ENCODE data around the gene PKNOX1. TPM values are rescaled to one million over a fixed set of nuclear protein-coding genes. Genes with fewer than 3 reads are reported as not detected.
"Not testable (repeated sequence)": the region's sequence is repeated elsewhere in the genome, so short reads cannot be mapped to it uniquely, and the experiment has no call there.

The PKNOX1 gene
- total RNA-seq, 2 experiments from 2014 or later, result 22.0 to 31.3 TPM

DNA sequence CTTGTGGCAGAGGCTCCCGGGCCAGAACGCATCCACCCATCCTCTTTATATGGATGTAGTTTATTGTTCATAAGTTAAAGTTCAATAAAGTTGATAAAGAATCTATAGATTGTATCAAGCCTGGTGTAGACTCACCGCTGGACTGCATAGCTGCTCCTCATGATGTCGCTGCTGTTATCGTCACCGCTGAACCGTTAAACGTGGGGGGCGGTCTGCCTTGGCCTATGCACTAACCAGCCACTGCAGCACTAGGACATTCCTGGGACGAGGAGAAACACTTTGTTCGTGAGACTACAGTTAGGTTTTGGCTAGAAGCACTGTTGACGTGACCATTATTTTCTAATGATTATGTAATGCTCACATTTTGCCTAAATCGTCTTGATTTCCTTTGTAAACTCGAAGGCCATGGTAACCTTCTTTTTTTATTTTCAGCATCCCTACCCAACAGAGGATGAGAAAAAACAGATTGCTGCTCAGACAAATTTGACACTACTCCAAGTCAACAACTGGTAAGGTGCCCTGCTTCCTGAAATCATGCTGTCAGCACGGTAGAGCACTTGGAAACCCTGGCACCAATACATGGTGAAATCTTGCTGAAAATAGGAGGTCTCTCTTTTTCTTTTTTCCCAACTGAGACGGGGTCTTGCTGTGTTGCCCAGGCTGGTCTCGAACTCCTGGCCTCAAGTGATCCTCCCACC is 50.2 kb downstream of the PKNOX1 start:
- DNase-seq (no peak), ATAC-seq (no peak)
- no peak overlapping the region for H3K4me3 Mint-ChIP-seq
- no peaks in the 10 kb centered on the region for H3K4me1 Mint-ChIP-seq
- CTCF ChIA-PET, result no interaction called here
- H3K27ac Mint-ChIP-seq, result no peak overlapping the region
- H3K9me3 Mint-ChIP-seq (ENCODE audit: low read depth), result no peaks in the 10 kb centered on the region
- peaks cover 11% of the 10 kb centered on the region for H3K36me3 Mint-ChIP-seq
- H3K27me3 Mint-ChIP-seq, result no peaks in the 10 kb centered on the region

GRCh38 chr21:43025636-43026180 is 51.3 kb downstream of the PKNOX1 start:
- Mint-ChIP-seq H3K36me3 (peaks cover 12% of the 10 kb centered on the region), H3K27ac (no peak overlapping the region), H3K4me3 (no peak overlapping the region), H3K27me3 (no peaks in the 10 kb centered on the region), H3K9me3 (ENCODE audit: low read depth) (no peaks in the 10 kb centered on the region), H3K4me1 (no peaks in the 10 kb centered on the region)
- CTCF ChIA-PET, result no interaction called here
- no peak for ATAC-seq
- no peak for DNase-seq

- H3K27ac Mint-ChIP-seq, result no peak overlapping the region
- DNase-seq, result no peak
- CTCF ChIA-PET, result no interaction called here
- H3K36me3 Mint-ChIP-seq, result peaks cover 14% of the 10 kb centered on the region
- no peak for ATAC-seq
- no peaks in the 10 kb centered on the region for H3K27me3 Mint-ChIP-seq
- H3K4me3 Mint-ChIP-seq, result no peak overlapping the region
- H3K4me1 Mint-ChIP-seq, result no peaks in the 10 kb centered on the region
- no peaks in the 10 kb centered on the region for H3K9me3 Mint-ChIP-seq (ENCODE audit: low read depth)
These were observed 53.7 kb downstream of the PKNOX1 start for GRCh38 chr21:43027846-43028731.

DNA sequence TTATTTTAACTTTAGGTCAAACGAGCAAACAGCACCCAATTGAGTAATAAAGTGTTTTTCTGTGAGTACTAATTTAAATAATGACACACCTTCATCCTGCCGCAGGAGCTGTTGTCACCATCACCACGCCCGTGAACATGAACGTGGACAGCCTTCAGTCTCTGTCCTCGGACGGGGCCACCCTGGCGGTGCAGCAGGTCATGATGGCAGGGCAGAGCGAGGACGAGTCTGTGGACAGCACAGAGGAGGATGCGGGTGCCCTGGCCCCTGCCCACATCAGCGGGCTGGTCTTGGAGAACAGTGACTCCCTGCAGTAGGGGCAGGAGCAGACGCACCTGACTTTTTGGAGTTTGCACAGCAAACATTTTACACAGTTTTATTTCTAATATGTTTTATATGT is 55.4 kb downstream of the PKNOX1 start:
- CTCF ChIA-PET, result no interaction called here
- DNase-seq, result no peak
- Mint-ChIP-seq H3K4me3 (no peak overlapping the region), H3K9me3 (ENCODE audit: low read depth) (no peaks in the 10 kb centered on the region), H3K27ac (no peak overlapping the region), H3K4me1 (no peaks in the 10 kb centered on the region), H3K36me3 (peaks cover 12% of the 10 kb centered on the region), H3K27me3 (no peaks in the 10 kb centered on the region)
- ATAC-seq, result no peak

DNA sequence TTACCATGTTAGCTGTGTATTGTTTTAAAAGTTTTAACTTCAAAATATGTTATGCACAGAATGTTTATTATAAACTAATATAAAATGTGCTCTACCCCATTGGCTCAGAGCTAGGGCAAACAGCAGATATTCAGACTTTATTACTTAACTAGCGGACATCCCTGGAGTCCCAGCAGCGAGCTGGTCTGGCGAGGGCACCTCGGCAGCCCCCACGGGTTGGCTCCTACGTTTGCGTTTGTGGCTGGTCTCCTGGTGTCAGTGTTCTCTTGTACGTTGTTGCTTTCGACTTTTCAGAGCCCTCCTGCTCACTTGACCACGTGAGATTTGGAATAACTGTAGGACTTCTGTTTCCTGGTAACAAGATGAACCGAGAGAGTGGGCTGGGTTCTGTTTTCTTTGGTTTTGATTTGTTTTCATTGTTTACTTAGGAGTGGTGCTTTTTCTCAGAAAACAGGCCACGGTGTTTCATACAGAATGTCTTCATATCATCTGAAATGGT is 56.8 kb downstream of the PKNOX1 start:
- Mint-ChIP-seq H3K9me3 (ENCODE audit: low read depth) (no peaks in the 10 kb centered on the region), H3K27me3 (no peaks in the 10 kb centered on the region), H3K27ac (no peak overlapping the region), H3K4me3 (no peak overlapping the region), H3K4me1 (no peaks in the 10 kb centered on the region), H3K36me3 (peaks cover 8% of the 10 kb centered on the region)
- DNase-seq (no peak), ATAC-seq (no peak)
- CTCF ChIA-PET, result no interaction called here

DNA sequence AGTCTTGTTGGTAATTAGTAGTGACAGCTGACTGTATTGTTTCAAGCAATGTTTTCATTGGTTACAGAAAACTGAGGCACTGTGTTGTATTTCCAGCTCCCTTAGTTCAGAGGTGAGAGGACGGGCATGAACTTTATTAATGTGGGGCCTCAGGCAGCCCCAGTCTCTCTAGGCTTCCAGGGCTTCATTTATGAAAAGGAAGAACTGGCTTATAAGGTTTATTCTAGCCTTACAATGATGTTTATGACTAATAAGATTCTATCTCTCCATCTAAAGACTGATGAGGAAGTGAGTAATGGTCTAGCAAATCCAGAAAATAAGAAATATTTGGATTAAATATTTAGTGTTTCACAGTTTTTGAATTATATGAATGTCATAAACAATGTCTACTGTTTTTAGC is 59.7 kb downstream of the PKNOX1 start:
- Mint-ChIP-seq H3K4me3 (no peak overlapping the region), H3K9me3 (ENCODE audit: low read depth) (no peaks in the 10 kb centered on the region), H3K36me3 (peaks cover 6% of the 10 kb centered on the region), H3K27me3 (no peaks in the 10 kb centered on the region), H3K4me1 (no peaks in the 10 kb centered on the region), H3K27ac (no peak overlapping the region)
- CTCF ChIA-PET, result no interaction called here
- DNase-seq (no peak), ATAC-seq (no peak)

DNA sequence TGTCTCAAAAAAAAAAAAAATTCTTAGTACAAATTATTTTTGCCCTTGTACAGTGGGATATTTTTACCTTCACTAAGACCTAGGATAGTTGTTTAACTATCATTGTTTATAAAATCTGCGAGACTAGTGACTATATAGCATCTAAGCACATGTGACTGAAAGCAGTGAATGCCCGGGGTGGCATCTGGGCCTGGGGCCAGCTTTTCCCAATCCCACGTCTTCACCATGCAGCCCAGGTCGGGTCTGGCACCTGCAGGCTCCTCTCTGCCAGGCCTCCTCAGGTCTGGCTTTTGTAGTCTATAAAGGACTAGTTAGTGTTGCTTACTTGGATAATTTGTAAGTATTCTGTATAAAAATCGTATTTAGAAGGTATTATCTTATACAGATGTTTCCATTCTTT is 60.5 kb downstream of the PKNOX1 start:
- CTCF ChIA-PET, result no interaction called here

DNA sequence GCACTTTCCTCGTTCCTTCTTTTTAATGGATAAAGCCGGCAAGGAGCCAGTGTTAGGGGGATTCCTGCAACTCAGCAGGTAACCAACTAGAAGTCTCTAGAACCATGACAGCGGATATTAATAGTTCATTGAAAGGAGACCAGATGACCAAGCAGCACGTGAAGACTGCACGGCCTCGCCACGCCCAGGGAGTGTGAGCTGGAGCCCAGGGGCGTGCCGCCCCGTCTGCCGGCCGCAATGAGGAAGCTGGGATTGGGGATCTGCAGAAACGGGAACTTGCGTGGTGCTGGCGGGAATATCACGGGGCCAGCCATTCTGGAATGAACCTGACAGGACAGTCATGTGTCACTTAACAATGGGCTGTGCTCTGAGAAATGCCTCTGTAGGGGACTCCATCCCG is 62.5 kb downstream of the PKNOX1 start:
- H3K27me3 Mint-ChIP-seq; ATAC-seq; H3K4me3 Mint-ChIP-seq; H3K9me3 Mint-ChIP-seq (ENCODE audit: low read depth); DNase-seq; H3K36me3 Mint-ChIP-seq; CTCF ChIA-PET; H3K27ac Mint-ChIP-seq; H3K4me1 Mint-ChIP-seq: not testable (repeated sequence)

More for the DNA sequence above, 60.5 kb downstream of the PKNOX1 start:
- no peaks in the 10 kb centered on the region for H3K9me3 Mint-ChIP-seq (ENCODE audit: low read depth)
- H3K27ac Mint-ChIP-seq, result no peak overlapping the region
- ATAC-seq (no peak), DNase-seq (no peak)
- no peaks in the 10 kb centered on the region for H3K27me3 Mint-ChIP-seq
- peaks cover 5% of the 10 kb centered on the region for H3K36me3 Mint-ChIP-seq
- H3K4me1 Mint-ChIP-seq, result no peaks in the 10 kb centered on the region
- H3K4me3 Mint-ChIP-seq, result no peak overlapping the region

DNA sequence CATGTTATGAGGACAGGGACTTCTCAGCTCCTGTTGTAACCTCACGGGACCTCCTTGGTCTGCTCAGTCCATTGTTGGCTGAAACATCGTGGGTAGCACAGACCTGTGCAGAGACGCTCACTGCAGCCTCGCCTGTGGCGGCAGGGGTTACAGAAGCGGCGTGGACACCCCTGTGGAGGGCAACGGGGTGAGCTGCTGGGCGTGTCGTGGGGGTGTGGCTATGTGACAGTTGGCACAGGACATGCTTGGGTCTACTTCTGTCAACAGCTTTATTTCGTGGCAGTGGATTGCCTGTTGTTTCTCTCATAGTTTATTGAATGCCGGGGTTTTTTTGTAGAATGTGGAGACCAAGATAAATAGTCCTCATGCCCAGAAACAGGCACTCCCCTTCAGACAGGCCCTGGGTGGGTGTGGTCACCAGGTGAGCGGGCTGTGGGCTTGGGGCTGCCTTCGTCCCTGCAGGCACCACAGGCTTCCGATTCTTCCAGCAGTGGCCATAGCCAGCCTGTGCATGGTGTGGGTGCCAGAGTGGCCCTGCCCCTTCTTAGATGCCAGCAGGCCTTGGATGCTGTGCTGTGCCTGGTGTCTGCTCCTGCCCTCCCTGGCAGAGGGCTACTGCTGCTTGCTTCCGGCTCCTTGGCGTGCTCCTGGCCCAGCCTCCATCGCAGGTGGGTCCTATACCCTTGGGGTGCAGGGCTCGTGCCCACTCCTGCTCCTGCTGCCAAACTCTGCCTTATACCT is 63.7 kb downstream of the PKNOX1 start:
- DNase-seq; H3K27ac Mint-ChIP-seq; H3K27me3 Mint-ChIP-seq; CTCF ChIA-PET; H3K36me3 Mint-ChIP-seq; H3K4me1 Mint-ChIP-seq; H3K4me3 Mint-ChIP-seq; H3K9me3 Mint-ChIP-seq (ENCODE audit: low read depth); ATAC-seq: not testable (repeated sequence)

DNA sequence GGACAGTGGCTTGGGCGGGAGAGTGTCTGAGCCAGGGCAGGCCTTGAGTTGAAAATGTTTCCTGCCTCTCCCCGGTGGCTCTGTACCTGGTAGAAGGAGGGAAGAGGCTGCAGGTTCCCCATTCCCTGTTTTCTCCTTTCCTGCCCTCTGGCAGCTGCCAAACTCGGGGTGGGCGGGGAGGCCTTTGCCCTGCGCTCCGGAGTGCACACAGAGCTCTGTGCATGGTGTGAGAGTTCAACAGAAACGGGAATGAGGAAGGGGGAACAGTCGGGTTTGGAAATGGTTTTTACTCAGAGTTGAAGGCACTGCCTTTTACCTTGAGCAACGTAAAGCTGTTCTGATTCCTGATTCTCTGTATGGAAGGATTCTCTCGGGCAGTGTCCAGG is 64.3 kb downstream of the PKNOX1 start:
- H3K36me3 Mint-ChIP-seq; CTCF ChIA-PET; ATAC-seq; H3K9me3 Mint-ChIP-seq (ENCODE audit: low read depth); H3K27ac Mint-ChIP-seq; H3K27me3 Mint-ChIP-seq; H3K4me3 Mint-ChIP-seq; DNase-seq; H3K4me1 Mint-ChIP-seq: not testable (repeated sequence)

- H3K9me3 Mint-ChIP-seq (ENCODE audit: low read depth); H3K4me3 Mint-ChIP-seq; H3K36me3 Mint-ChIP-seq; H3K27me3 Mint-ChIP-seq; H3K4me1 Mint-ChIP-seq; ATAC-seq; CTCF ChIA-PET; H3K27ac Mint-ChIP-seq; DNase-seq: not testable (repeated sequence)
These were observed 67.8 kb downstream of the PKNOX1 start for GRCh38 chr21:43042169-43042568.

DNA sequence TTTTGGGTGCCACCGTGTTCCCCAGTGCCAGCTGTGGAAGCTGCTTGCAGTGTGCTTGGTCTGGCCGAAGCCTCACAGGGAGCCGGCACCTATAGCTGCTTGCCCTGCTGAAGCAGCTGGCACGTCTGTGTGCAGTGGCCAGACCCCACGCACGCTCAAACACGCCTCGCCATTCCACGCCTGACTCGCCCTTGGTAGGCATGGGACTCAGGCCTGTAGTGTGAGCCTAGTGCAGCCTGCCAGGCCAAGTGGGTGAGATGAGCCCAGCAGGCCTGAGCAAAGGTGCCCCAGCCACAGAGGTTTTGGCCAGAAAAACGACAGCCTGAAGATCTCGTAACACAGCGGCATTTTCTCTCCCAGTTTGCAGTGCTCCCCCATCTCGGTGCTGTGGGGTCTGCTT is 68.9 kb downstream of the PKNOX1 start:
- H3K4me3 Mint-ChIP-seq, ATAC-seq: not testable (repeated sequence)

DNA sequence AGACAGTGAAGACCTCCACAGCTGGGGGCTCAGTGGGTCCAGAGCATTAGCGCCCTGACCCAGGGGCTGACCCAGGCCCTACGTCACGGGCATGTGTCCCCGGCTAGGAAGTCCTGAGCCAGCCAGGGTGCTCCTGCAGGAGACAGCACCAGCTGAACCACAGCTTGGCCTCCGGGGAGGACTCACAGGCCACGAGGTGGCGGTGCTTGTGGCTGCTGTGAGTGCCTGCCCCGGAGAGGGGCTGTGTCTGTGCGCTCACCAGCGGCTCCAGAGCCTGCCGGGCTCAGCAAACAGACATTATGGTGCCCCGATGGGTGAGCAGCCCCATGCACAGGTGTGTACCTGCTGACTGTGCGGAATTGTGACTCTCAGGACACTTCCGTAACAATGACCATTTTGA is 70.2 kb downstream of the PKNOX1 start:
- DNase-seq, H3K27me3 Mint-ChIP-seq: not testable (repeated sequence)

More for the DNA sequence above, 68.9 kb downstream of the PKNOX1 start:
- H3K27me3 Mint-ChIP-seq; H3K27ac Mint-ChIP-seq; H3K9me3 Mint-ChIP-seq (ENCODE audit: low read depth); H3K36me3 Mint-ChIP-seq; CTCF ChIA-PET; DNase-seq; H3K4me1 Mint-ChIP-seq: not testable (repeated sequence)

More for the DNA sequence above, 70.2 kb downstream of the PKNOX1 start:
- H3K27ac Mint-ChIP-seq; H3K4me1 Mint-ChIP-seq; H3K36me3 Mint-ChIP-seq; CTCF ChIA-PET; H3K9me3 Mint-ChIP-seq (ENCODE audit: low read depth); ATAC-seq; H3K4me3 Mint-ChIP-seq: not testable (repeated sequence)

All from activated CD8-positive, alpha-beta memory T cell treated with anti-CD3 and anti-CD28 coated beads, Interleukin-2, amount 10 ng/mL, durations not matched to agents 7 days and 5 days (primary cell).